Measurements from ENCODE around the gene FAM114A1.
"Not testable (repeated sequence)": the region's sequence is repeated elsewhere in the genome, so short reads cannot be mapped to it uniquely, and the experiment has no call there.

The FAM114A1 gene

DNA sequence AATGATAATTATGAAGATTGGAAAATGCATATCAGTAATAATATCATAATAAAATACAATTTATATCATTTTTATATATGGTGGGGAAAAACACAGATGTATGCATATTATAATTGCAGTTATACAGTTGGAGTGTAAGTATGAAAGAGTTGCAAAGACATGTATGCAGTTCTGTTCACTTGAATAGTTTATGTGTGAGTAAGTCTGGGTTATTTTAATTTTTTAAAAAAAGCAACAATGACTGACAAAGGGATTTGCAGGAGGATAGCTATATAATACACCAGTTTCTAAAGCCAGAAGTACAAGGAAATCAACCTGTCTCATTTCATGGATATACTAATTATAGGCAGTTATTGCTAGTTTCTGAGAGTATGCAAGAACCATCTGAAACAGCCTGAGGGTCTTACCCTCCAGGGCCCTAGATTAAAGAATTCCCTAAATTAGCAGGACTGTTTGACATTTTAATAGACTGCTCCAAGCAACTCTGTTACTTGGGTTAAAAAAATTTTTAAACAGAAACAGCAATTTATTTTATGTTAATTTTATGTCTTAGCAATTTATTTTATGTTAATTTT, 40.2 kb downstream of the FAM114A1 start:
- H3K4me3 ChIP-seq (ENCODE audit: low read depth, low read length) = no peak overlapping the region
- TF ChIP-seq, protein P1, sequence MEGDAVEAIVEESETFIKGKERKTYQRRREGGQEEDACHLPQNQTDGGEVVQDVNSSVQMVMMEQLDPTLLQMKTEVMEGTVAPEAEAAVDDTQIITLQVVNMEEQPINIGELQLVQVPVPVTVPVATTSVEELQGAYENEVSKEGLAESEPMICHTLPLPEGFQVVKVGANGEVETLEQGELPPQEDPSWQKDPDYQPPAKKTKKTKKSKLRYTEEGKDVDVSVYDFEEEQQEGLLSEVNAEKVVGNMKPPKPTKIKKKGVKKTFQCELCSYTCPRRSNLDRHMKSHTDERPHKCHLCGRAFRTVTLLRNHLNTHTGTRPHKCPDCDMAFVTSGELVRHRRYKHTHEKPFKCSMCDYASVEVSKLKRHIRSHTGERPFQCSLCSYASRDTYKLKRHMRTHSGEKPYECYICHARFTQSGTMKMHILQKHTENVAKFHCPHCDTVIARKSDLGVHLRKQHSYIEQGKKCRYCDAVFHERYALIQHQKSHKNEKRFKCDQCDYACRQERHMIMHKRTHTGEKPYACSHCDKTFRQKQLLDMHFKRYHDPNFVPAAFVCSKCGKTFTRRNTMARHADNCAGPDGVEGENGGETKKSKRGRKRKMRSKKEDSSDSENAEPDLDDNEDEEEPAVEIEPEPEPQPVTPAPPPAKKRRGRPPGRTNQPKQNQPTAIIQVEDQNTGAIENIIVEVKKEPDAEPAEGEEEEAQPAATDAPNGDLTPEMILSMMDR (IDR thresholded peaks at IDR 0.05; ENCODE audit: borderline replicate concordance, insufficient read depth, low read depth, low read length) = no peak

DNA sequence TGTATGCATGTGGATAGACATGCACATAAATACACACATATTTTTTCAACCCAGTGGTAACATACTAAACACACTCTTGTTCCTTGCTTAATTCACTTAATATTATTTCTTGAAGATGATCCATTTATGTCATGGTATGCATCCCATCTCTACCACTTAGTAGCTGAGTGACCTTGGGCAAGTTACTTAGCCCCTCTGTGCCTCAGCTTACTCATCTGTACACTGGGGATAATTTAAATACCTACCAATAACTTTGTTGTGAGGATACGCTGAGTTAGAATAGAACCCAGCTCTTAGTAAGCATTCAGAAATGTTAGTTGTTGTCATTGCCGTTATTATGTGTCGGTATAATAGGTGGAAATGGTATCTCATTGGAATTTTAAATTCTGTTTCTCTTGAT, 41.4 kb downstream of the FAM114A1 start:
- TF ChIP-seq, protein P1 (IDR thresholded peaks at IDR 0.05; ENCODE audit: borderline replicate concordance, insufficient read depth, low read depth, low read length) = no peak
- no peak overlapping the region for H3K4me3 ChIP-seq (ENCODE audit: low read depth, low read length)

GRCh38 chr4:38911257-38911656, 43.7 kb downstream of the FAM114A1 start:
- TF ChIP-seq, protein P1 (IDR thresholded peaks at IDR 0.05; ENCODE audit: borderline replicate concordance, insufficient read depth, low read depth, low read length) = no peak
- H3K4me3 ChIP-seq (ENCODE audit: low read depth, low read length) = no peak overlapping the region

GRCh38 chr4:38914854-38915253, 47.2 kb downstream of the FAM114A1 start:
- H3K4me3 ChIP-seq (ENCODE audit: low read depth, low read length) = no peak overlapping the region
- TF ChIP-seq, protein P1 (IDR thresholded peaks at IDR 0.05; ENCODE audit: borderline replicate concordance, insufficient read depth, low read depth, low read length) = no peak

- not testable (repeated sequence) for H3K4me3 ChIP-seq (ENCODE audit: low read depth, low read length)
Measured at GRCh38 chr4:38916267-38916666, 48.7 kb downstream of the FAM114A1 start.

DNA sequence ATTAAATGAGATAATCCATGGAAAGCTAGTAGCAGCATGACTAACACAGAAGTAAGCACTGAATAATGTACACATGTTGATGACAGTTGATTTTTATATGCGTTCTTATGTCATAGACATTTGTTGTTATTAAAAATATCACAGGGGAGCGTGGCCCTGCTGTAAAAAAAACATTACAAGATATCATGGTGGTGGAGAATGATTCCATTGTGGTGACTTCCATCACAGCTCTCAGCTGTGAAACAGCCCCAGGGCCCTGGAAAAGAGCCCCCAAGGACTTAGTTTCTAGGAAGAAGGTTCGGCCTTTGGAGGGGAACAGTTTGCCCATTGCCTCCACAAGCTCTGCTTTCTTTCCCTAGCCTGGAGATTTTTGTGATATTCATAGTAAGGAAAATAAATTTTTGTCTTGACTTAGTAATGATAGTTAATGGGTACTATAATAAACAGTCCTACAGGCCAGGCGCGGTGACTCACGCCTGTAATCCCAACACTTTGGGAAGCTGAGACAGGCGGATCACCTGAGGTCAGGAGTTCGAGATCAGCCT, 49.9 kb downstream of the FAM114A1 start:
- TF ChIP-seq, protein P1 (IDR thresholded peaks at IDR 0.05; ENCODE audit: borderline replicate concordance, insufficient read depth, low read depth, low read length) = no peak
- no peak overlapping the region for H3K4me3 ChIP-seq (ENCODE audit: low read depth, low read length)

DNA sequence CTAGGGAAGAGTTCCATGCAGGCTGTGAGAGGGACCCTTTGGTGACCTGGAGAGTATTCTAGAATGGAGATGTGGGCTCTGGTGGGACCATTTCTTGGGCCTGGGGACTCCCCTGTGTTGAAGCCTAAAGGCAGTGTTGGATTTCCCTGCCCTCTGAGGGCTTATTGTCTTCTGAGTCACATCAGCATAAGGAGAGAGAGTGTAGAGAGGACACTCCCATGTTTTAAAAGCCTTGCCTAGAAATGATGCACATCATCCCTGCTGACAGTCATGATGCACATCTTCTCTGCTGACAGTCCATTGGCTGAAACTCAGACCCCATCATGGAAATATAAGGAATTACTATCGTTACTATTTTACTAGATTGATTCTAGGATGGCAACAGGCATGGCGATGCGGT, 51.9 kb downstream of the FAM114A1 start:
- TF ChIP-seq, protein P1 (IDR thresholded peaks at IDR 0.05; ENCODE audit: borderline replicate concordance, insufficient read depth, low read depth, low read length) = no peak
- no peak overlapping the region for H3K4me3 ChIP-seq (ENCODE audit: low read depth, low read length)
